Cardiac fibroblast (primary cell): ENCODE results near the gene ELOVL1.
"Not testable (repeated sequence)": the region's sequence is repeated elsewhere in the genome, so short reads cannot be mapped to it uniquely, and the experiment has no call there.

Experiments used
- DNase-seq, 2 donors: peaks; one replicate each; pipeline versions ENCODE4 v3.0.0 to v3.0.0-alpha.2; 2010; ENCODE audit warnings: low read depth in 2 of 2
- H3K4me3 ChIP-seq, 2 donors: replicated peaks in 1 of 2; 1 replicate in 1 of 2; 2 replicates in 1 of 2; pipeline ENCODE4 v1.5.1; 2011; ENCODE audit warnings: low read depth in 2 of 2, low read length in 2 of 2, mild to moderate bottlenecking in 2 of 2, moderate library complexity in 1 of 2
- CTCF ChIP-seq: IDR thresholded peaks from one replicate; pipeline ENCODE4 v1.5.1; 2011; ENCODE audit warnings: low read depth, mild to moderate bottlenecking, low read length, inconsistent platforms

Gene ELOVL1

GRCh38 chr1:43404353-43404752 lies 36.5 kb upstream of the ELOVL1 start:
- no peak overlapping the region for H3K4me3 ChIP-seq
- no peak for TF ChIP-seq CTCF
- no peak for DNase-seq

GRCh38 chr1:43402089-43402865 lies 34.5 kb upstream of the ELOVL1 start:
- no peak for TF ChIP-seq CTCF
- no peak for DNase-seq
- H3K4me3 ChIP-seq: no peak overlapping the region

GRCh38 chr1:43400441-43400840 lies 32.6 kb upstream of the ELOVL1 start:
- not testable (repeated sequence) for H3K4me3 ChIP-seq, DNase-seq

GRCh38 chr1:43398227-43398626 lies 30.4 kb upstream of the ELOVL1 start:
- no peak overlapping the region for H3K4me3 ChIP-seq
- no peak for DNase-seq
- no peak for TF ChIP-seq CTCF

- no peak for TF ChIP-seq CTCF
- no peak for DNase-seq
- H3K4me3 ChIP-seq: no peak overlapping the region
Observed at GRCh38 chr1:43396059-43396458, 28.2 kb upstream of the ELOVL1 start.

- no peak for DNase-seq
- no peak for TF ChIP-seq CTCF
- H3K4me3 ChIP-seq: no peak overlapping the region
Observed at GRCh38 chr1:43395523-43395922, 27.7 kb upstream of the ELOVL1 start.

GRCh38 chr1:43392702-43393101 lies 24.9 kb upstream of the ELOVL1 start:
- DNase-seq: no peak
- H3K4me3 ChIP-seq: no peak overlapping the region
- TF ChIP-seq CTCF: no peak
